Ovary (tissue), 10 donors: ENCODE data around the gene CPSF2. TPM values are rescaled to one million over a fixed set of nuclear protein-coding genes. Genes with fewer than 3 reads are reported as not detected.
A peak's percentile ranks its signal among the peaks of the same experiment; 100 is the strongest.

ENCODE experiments used
- DNase-seq, 5 donors: peaks; one replicate each; pipeline ENCODE4 v3.0.0-alpha.2; 2019 to 2020
- H3K27ac ChIP-seq, 2 donors: fragments of 200-600 bp; one replicate each; pipeline versions ENCODE4 v1.5.1 to v1.8.0; 2019 to 2022
- H3K27me3 ChIP-seq: fragments of 200-600 bp; one replicate; pipeline ENCODE4 v1.8.0; 2022
- H3K36me3 ChIP-seq: fragments of 200-600 bp; sonication (generic); one replicate; pipeline ENCODE4 v1.5.1; 2019
- H3K4me1 ChIP-seq: one replicate; pipeline ENCODE4 v1.8.1; 2013; ENCODE audit warnings: mild to moderate bottlenecking, moderate library complexity; ENCODE audit not compliant: insufficient read depth
- H3K4me3 ChIP-seq: fragments of 200-600 bp; sonication (generic); one replicate; pipeline ENCODE4 v1.5.1; 2017
- H3K9me3 ChIP-seq, 2 donors: fragments of 200-600 bp in 1 of 2; sonication (generic) in 1 of 2; one replicate each; pipeline versions ENCODE4 v1.5.1 to v1.8.1; 2013 to 2019; ENCODE audit warnings: mild to moderate bottlenecking in 1 of 2, moderate library complexity in 1 of 2
- CTCF ChIP-seq, 3 donors: fragments of 450-650 bp in 2 of 3; fragments of 200-600 bp in 1 of 3; IDR thresholded peaks; one replicate each; pipeline versions ENCODE4 v1.5.1 to v1.8.0; 2016 to 2022; ENCODE audit warnings: antibody characterized with exemption in 3 of 3, mild to moderate bottlenecking in 1 of 3
- EP300 ChIP-seq: sonication (generic); formaldehyde crosslinking; IDR thresholded peaks from one replicate; pipeline ENCODE4 v1.6.1; 2017; ENCODE audit warnings: antibody characterized with exemption
- POLR2A ChIP-seq: fragments of 450-650 bp; IDR thresholded peaks from one replicate; pipeline ENCODE4 v1.6.1; 2017; ENCODE audit warnings: antibody characterized with exemption, mild to moderate bottlenecking, moderate library complexity
- WGBS, 3 donors: extraction: QIAGEN DNeasy Blood & Tissue Kit in 1 of 3; methylation state at CpG; one replicate each; pipeline versions ENCODE4 v1.1.5 to v1.1.7; 2013 to 2017; 5-methylcytosine and 5-hydroxymethylcytosine counted together
- intact Hi-C, 4 donors: fragments of 100-400 bp; cut with DNase I; formaldehyde crosslinking; loops; one replicate each; pipeline versions ENCODE4 v1.11.0 to v1.15.1; 2022 to 2023
- long read RNA-seq, 3 donors: library from polyadenylated mRNA in 2 of 3; unstranded in 2 of 3; transcript quantifications; one replicate each; pipeline ENCODE4 v2.0.0 and lab custom pipeline, GENCODE V29; 2021 to 2026
- polyA plus RNA-seq, 2 donors: library from polyadenylated mRNA; stranded (reverse); fragments of 200-250 nt in 1 of 2; fragments of 350-450 nt in 1 of 2; fragmentation: Illumina TruSeq in 1 of 2; extraction: RNeasy Lipid Tissue Mini Kit (QIAGEN cat#74804) in 1 of 2; gene quantifications; one replicate each; pipeline ENCODE4 v1.2.3, GENCODE V29; 2013 to 2014
- total RNA-seq, 7 donors: library from RNA; depleted of rRNA in 2 of 7; stranded (reverse); fragments of >200 nt in 2 of 7; fragmentation: NEBNext Ultra II Directional in 3 of 7; extraction: Animal tissue kit (Norgen Biotek cat#: 25700) in 3 of 7; gene quantifications; one replicate each; pipeline versions ENCODE4 v1.1.0 to v1.2.4, GENCODE V29; 2016 to 2023
- donor health status: DM: no; HTN: no; CAD: no; lungs with moderate emphysema.
- donor health status: DM: no; HTN: no; CAD: no.
- donor health status: Bipolar disorder and iron deficiency.
- donor health status: DM: yes; HTN: yes; CAD: no.
- donor health status: DM: no; HTN: no; CAD: no.
- donor health status: DM: yes; HTN: yes; CAD: no.

CPSF2 gene
- total RNA-seq: 10 to 100 TPM; 12.8 to 61.9 (median 50.9) TPM
- 10 to 100 TPM in 1 of 2 donors, 1 to 10 TPM in 1; 9.2 to 21.9 TPM for polyA plus RNA-seq
- long read RNA-seq, donor 1, full-length matches to known transcripts: 2 of 67 reads
- long read RNA-seq, donor 1, partial matches to known transcripts: 62 of 67 reads
- long read RNA-seq, donor 1, other reads (novel, unspliced or antisense): 3 of 67 reads
- long read RNA-seq, donor 2, full-length matches to known transcripts: 4 of 4 reads
- long read RNA-seq, donor 2, partial matches to known transcripts: 0 of 4 reads
- long read RNA-seq, donor 2, other reads (novel, unspliced or antisense): 0 of 4 reads
- long read RNA-seq, donor 3, full-length matches to known transcripts: 4 of 23 reads
- long read RNA-seq, donor 3, partial matches to known transcripts: 15 of 23 reads
- long read RNA-seq, donor 3, other reads (novel, unspliced or antisense): 4 of 23 reads

GRCh38 chr14:92121670-92122350, at the start of gene CPSF2, which contains the start of gene NDUFB1:
Gene CPSF2 (plus strand): TSS chr14:92121969. CDS start chr14:92130985, 9,016 bp downstream.
Gene NDUFB1 (minus strand): TSS chr14:92121706. CDS start chr14:92117637, 4,069 bp downstream.
- no peaks in the 10 kb centered on the region for H3K36me3 ChIP-seq
- intact Hi-C loops: no loop called here
- H3K27ac ChIP-seq: peak within 1 kb of the TSS; percentile 70 to 87
- no peak for TF ChIP-seq EP300
- TF ChIP-seq CTCF (IDR thresholded peaks at IDR 0.05): peak; percentile 16 to 29 (median 22)
- peak; percentile 35 for TF ChIP-seq POLR2A
- H3K4me3 ChIP-seq: peak within 1 kb of the TSS; percentile 85
- H3K9me3 ChIP-seq: no peaks in the 10 kb centered on the region
- DNase-seq: peak; percentile 81 to 89 (median 84)
- WGBS, 3 donors: 0 to 1% (median 0%) methylated on average over 54 to 55 of the region's 55 CpGs
- H3K4me1 ChIP-seq: peaks cover 11% of the 10 kb centered on the region
- no peaks in the 10 kb centered on the region for H3K27me3 ChIP-seq

GRCh38 chr14:92074555-92074954, 47.2 kb upstream of the CPSF2 start:
- H3K27me3 ChIP-seq: no peaks in the 10 kb centered on the region
- no peak overlapping the region for H3K27ac ChIP-seq

GRCh38 chr14:92088494-92088893, 33.3 kb upstream of the CPSF2 start:
- Histone ChIP-seq H3K4me3 (no peak overlapping the region), H3K36me3 (peaks cover 2% of the 10 kb centered on the region), H3K4me1 (no peaks in the 10 kb centered on the region), H3K9me3 (no peaks in the 10 kb centered on the region), H3K27ac (no peak overlapping the region), H3K27me3 (no peaks in the 10 kb centered on the region)
- no peak for DNase-seq
- whole genome bisulfite sequencing, 3 donors: 93 to 95% (median 94%) methylated on average over 5 of the region's 5 CpGs
- intact Hi-C loops: no loop called here
- TF ChIP-seq POLR2A: no peak
- no peak for TF ChIP-seq EP300
- TF ChIP-seq CTCF (IDR thresholded peaks at IDR 0.05): no peak

More at GRCh38 chr14:92074555-92074954, 47.2 kb upstream of the CPSF2 start:
- H3K36me3 ChIP-seq: no peaks in the 10 kb centered on the region
- H3K4me1 ChIP-seq: no peaks in the 10 kb centered on the region
- DNase-seq: no peak
- H3K9me3 ChIP-seq: no peaks in the 10 kb centered on the region
- intact Hi-C loops: no loop called here
- no peak overlapping the region for H3K4me3 ChIP-seq
- TF ChIP-seq EP300 (no peak), CTCF (IDR thresholded peaks at IDR 0.05) (no peak), POLR2A (no peak)

GRCh38 chr14:92093320-92093719, 28.4 kb upstream of the CPSF2 start:
- intact Hi-C loops: no loop called here
- 28 to 51% (median 44%) methylated on average over 1 of the region's 1 CpG for WGBS, 3 donors
- no peaks in the 10 kb centered on the region for H3K27me3 ChIP-seq
- H3K4me3 ChIP-seq: no peak overlapping the region
- DNase-seq: no peak
- no peaks in the 10 kb centered on the region for H3K4me1 ChIP-seq
- H3K27ac ChIP-seq: no peak overlapping the region
- TF ChIP-seq CTCF (IDR thresholded peaks at IDR 0.05): no peak
- no peak for TF ChIP-seq POLR2A
- TF ChIP-seq EP300: no peak
- H3K9me3 ChIP-seq: no peaks in the 10 kb centered on the region
- no peaks in the 10 kb centered on the region for H3K36me3 ChIP-seq
